ENCODE results near the gene AMOTL2.

The AMOTL2 gene

DNA sequence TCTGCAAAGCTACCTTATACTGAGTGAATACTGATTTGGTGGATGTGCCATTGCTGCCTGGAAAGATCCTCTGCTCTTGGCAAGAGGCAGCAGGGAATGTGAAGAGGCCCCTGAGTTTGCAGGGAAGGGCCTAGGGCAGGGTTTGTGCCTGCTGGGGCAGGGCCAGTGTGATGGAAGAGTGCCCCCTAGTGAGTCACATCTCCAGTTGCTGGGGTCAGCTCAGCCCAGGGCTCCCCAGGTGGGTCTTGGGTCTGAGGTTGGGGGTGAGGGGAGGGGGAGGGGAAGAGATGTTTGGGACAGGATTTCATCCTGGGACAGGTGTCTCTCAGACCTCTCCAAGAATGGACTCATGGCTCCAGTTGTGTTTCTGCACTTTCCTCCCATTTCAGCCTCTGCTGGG is 4.1 kb upstream of the AMOTL2 start:
- no peak for DNase-seq

GRCh38 chr3:134377896-134378295 is 3.6 kb upstream of the AMOTL2 start:
- DNase-seq, result no peak

DNA sequence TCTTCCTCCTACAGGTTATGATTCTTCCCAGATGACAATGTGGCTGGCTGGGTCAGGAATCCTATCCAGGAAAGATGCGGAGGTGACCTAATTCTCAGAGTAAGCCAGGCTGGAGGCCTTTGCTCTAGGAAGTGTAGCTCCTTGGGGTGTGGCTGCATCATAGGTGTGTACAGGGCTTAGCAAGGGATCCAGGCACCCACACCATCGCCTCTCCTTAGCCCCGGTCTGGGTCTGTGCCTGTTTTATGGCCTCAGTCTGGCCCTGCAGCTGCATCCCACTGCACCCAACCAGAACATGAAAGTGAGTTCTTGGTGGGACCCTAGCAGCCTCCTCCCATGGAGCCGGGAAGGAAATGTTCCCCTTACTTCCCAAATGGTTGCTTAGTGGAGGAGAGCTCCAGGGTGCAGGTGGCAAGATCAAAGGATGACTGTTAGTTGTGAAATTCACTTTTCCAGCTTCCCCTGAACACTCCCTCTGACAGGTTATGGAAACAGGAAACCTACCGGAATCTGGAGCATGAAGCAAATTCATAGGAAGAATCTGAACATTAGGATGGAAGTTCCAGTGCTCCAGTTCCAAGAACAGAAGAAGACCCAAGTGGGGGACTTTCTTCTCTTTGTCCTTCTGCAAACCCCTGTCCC is 2.7 kb upstream of the AMOTL2 start:
- no peak for DNase-seq

- DNase-seq, result no peak
These were observed 2.1 kb upstream of the AMOTL2 start for GRCh38 chr3:134376385-134376765.

GRCh38 chr3:134375582-134376384 is 1.5 kb upstream of the AMOTL2 start:
- no peak for DNase-seq

DNA sequence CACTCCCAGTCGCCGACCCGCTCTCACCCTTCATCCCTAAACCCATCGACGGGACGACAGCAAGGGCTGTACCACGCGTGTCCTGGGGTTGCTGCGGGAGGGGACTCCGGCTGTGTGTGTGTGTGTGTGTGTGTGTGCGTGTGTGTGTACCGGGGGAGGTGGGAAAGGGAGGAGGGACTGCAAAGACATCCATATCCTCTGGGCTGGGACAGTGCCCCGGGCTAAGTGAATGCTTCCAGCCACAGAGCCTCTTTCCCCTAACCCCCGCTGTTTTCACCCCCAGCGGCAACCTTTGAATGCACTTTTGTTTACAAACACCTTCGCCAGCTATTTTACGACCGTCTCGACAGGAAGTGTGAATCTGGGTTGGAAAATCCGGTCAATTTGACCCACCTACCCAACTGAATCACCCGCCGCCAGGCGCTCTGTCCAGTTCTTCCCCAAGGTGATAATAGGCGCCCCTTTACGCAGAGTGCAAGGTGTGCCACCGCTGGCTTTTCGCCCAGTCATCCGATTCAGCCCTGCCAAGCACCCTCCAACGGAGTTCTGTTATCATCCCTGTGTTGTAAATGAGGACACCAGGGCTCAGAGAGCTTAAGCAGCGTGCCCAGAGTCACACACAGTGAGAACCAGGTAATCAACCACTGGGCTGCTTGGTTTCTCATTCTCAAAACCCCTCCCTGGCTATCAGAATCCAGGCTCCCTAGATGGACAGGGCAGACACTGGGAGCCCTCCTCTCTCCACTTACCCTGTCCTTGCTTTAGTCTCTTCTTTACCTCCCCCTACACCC is 739 bp upstream of the AMOTL2 start:
- DNase-seq, result no peak

GRCh38 chr3:134373271-134374104 is 759 bp downstream of the AMOTL2 start:
- DNase-seq, result peak; percentile 23

- no peak for DNase-seq
These were observed 1.6 kb downstream of the AMOTL2 start for GRCh38 chr3:134372396-134373270.

DNA sequence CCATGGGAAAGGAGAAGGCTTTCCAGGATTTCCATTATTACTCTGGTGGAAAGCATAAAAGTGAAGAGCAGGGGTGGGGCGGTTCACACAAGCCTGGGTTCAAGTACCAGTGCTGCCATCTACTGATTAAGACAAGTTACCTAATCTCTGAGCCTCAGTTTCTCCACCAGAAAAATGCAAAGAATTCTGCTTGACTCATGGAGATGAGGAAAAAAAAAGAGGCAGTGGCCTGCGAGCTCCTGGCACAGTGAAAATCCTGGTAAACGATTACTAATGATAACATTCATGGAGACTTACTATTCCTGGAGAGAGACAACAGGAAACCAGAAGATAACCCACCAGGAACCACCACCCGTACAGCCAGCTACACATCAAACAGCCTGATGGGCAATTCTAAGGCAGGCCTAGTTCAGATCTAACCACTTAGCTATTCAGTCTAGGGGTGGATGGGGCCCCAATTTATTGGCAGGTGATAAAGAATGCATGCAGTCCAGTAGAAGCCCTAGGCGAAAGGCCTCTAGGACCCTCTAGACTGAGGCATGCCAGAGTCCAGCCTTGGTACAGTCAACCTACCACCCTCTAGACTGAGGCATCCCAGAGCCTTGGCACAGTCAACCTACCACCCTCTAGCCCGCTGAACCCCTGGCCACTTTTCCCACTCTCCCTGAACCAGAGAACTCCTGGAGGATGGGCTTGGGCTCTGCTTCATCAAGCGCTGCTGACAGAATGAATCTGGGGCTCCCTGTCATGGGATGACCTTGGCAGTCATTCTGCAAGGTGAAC is 2.5 kb downstream of the AMOTL2 start:
- no peak for DNase-seq

- DNase-seq, result no peak
These were observed 3.4 kb downstream of the AMOTL2 start for GRCh38 chr3:134370611-134371531.

GRCh38 chr3:134369861-134370596 is 4.2 kb downstream of the AMOTL2 start:
- DNase-seq, result no peak

DNA sequence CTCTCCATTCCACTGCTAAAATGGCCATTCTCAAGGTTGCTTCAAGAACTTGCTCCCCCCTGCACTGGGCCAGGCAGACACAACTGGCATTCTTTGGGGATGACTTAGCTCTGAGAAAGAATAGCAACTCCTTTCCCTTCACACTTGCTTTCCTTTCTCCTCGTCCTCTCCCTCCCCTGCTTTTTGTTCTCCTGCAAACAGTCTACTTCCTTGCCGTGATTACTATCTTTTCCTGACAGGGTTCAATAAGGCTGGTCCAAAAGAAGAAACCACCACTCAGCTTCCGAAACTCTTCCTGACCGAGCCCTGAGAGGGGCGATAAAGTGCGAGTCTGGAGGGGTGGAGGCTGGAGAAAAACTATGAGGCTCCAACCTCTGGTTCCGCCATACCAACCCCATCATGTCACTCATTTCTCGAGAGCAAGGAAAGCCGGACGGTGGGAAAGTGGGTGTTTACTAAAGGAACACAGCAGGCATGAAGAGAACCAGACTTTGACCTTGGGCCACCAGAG is 5.0 kb downstream of the AMOTL2 start:
- DNase-seq, result no peak

- DNase-seq, result no peak
These were observed 5.5 kb downstream of the AMOTL2 start for GRCh38 chr3:134368751-134369105.

DNA sequence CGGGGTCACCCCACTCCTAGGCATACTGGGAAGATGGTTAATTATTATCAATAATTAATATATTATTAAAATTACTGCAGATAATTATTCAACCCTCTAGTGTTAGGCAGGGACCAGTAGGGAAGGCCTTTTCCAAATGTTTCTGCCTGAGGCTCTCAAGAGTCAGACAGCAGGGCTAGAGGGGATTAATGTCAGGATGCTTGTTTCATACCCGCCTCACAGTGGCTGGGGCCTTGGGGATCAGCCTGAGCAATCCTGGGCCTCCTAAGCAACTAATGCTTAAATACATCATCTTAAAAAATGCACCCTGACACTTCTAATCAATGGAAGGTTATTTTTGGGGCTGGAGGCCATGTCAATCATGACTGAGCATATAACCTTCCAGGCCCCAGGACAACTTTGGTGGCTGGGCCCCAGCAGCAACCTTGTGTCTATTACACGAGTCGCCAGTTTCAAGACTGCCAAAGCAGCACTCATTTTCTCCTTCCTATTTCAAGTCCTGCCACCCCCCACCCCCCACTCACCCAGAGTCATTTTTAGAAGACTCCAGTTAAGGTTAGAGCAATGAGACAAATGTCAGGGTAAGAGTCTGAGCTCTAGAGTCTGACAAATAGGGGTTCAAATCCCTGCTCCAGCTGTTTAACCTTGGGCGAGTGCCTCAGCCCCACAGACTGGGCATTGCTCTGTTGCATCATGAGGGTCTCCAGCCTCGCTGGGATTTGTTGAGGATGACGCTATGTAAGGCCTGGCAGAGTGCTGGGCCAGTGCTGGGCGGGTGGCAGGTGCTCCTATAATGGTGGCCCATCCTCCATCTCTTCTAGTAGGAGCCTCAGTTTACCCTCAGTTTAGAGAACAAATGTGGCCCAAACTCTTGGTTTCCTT is 6.1 kb downstream of the AMOTL2 start:
- no peak for DNase-seq

- DNase-seq, result no peak
These were observed 7.1 kb downstream of the AMOTL2 start for GRCh38 chr3:134366928-134367811.

DNA sequence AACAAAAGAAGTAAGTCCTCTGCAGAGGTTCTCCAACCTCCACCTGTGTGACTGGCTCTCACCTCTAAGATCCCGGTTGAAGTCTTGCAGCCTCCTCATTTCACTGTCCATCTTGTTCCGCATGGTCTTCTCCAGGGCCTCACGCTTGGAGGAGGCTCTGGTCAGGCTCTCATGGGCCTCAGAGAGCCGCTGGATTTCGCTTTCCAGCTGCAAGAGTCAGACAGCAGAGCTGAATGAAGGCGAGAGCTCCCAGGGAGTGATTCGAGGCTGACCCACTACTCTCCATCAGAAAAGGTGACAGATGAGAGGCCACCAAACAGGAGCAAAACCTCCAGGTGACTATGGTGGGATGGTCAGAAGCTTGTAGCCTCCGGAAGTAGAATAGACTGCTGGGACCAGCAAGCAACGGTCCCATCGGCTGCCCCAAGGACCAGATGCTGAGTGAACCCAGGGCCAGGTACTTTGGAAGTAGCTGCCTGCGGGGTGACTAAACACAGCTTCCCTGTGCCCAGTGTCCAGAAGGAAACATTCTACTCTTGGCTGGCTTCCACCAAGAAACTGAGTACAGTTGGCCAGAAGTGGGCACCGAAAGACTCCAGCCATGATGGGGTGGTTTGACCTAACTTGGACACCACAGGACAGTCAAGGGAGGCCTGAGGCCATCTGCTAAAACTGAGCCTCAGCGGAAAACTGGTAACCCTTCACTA is 7.9 kb downstream of the AMOTL2 start:
- DNase-seq, result no peak
